ENCODE results near the gene LPIN1. TPM values are rescaled to one million over a fixed set of nuclear protein-coding genes. Genes with fewer than 3 reads are reported as not detected.

Gene LPIN1
- total RNA-seq, 1 experiment from 2014 or later: 43.1 TPM

GRCh38 chr2:11766016-11766415 is 19.6 kb downstream of the LPIN1 start:
- intact Hi-C loops (cut with micrococcal nuclease; ENCODE audit: unreplicated experiment): no loop called here
- no peak for DNase-seq
- H3K4me1 ChIP-seq (replicated peaks; ENCODE audit: insufficient read depth): peaks cover 2% of the 10 kb centered on the region; the same call in 1 of the 2 replicates
- no peak overlapping the region for H3K27ac ChIP-seq
- H3F3A ChIP-seq (ENCODE audit: insufficient read depth, low read depth): peaks cover 19% of the 10 kb centered on the region; the same call in 1 of the 2 replicates
- peaks cover 11% of the 10 kb centered on the region for H4K20me1 ChIP-seq (ENCODE audit: insufficient read depth)
- peaks cover 33% of the 10 kb centered on the region; the same call in 1 of the 2 replicates for H3K79me2 ChIP-seq (ENCODE audit: low read depth)
- H3K36me3 ChIP-seq (ENCODE audit: low read depth): peaks cover 22% of the 10 kb centered on the region
- H3K9me2 ChIP-seq (ENCODE audit: insufficient read depth): no peaks in the 10 kb centered on the region
- BruUV-seq (replicated peaks): no TSS peak
- no peak overlapping the region for H3K4me2 ChIP-seq
- no peak overlapping the region for H2AFZ ChIP-seq
- CTCF ChIA-PET: no interaction called here
- no peaks in the 10 kb centered on the region for H3K9me3 ChIP-seq (ENCODE audit: insufficient read depth, low read depth)
- no peak overlapping the region for H3K4me3 ChIP-seq
- H3K27me3 ChIP-seq (ENCODE audit: insufficient read depth, low read depth): no peaks in the 10 kb centered on the region
- POLR2A ChIA-PET (ENCODE audit: unreplicated experiment): no interaction called here
- TF ChIP-seq EZH2 (IDR thresholded peaks at IDR 0.05; ENCODE audit: low read depth) (no peak), CTCF (conservative IDR thresholded peaks at IDR 0.05) (no peak)

- Histone ChIP-seq H3K36me3 (ENCODE audit: low read depth) (peaks cover 28% of the 10 kb centered on the region), H3K4me3 (no peak overlapping the region), H3K79me2 (ENCODE audit: low read depth) (peaks cover 22% of the 10 kb centered on the region; the same call in 1 of the 2 replicates), H3F3A (ENCODE audit: insufficient read depth, low read depth) (peaks cover 19% of the 10 kb centered on the region; the same call in 1 of the 2 replicates), H3K4me2 (no peak overlapping the region), H4K20me1 (ENCODE audit: insufficient read depth) (peaks cover 3% of the 10 kb centered on the region; the same call in 1 of the 2 replicates), H3K9me2 (ENCODE audit: insufficient read depth) (no peaks in the 10 kb centered on the region), H3K27me3 (ENCODE audit: insufficient read depth, low read depth) (no peaks in the 10 kb centered on the region), H3K4me1 (replicated peaks; ENCODE audit: insufficient read depth) (no peaks in the 10 kb centered on the region), H3K9me3 (ENCODE audit: insufficient read depth, low read depth) (no peaks in the 10 kb centered on the region), H2AFZ (no peak overlapping the region), H3K27ac (no peak overlapping the region)
- CTCF ChIA-PET: no interaction called here
- TF ChIP-seq CTCF (conservative IDR thresholded peaks at IDR 0.05) (no peak), EZH2 (IDR thresholded peaks at IDR 0.05; ENCODE audit: low read depth) (no peak)
- POLR2A ChIA-PET (ENCODE audit: unreplicated experiment): interaction anchor here (0.5 kb wide), 1 partner anchor 339 kb away, joined by 9 read pairs; no protein-coding TSS in a partner anchor
- BruUV-seq (replicated peaks): no TSS peak
- DNase-seq: no peak
- intact Hi-C loops (cut with micrococcal nuclease; ENCODE audit: unreplicated experiment): no loop called here
Observed at GRCh38 chr2:11767779-11768178, 21.3 kb downstream of the LPIN1 start.

GRCh38 chr2:11768946-11769345 is 22.5 kb downstream of the LPIN1 start:
- Histone ChIP-seq H3K79me2 (ENCODE audit: low read depth) (0 out of 2 replicates have a peak, but pooled peaks cover 13% of the 10 kb centered on the region), H3K36me3 (ENCODE audit: low read depth) (peaks cover 29% of the 10 kb centered on the region), H2AFZ (no peak overlapping the region), H3K27me3 (ENCODE audit: insufficient read depth, low read depth) (no peaks in the 10 kb centered on the region), H3F3A (ENCODE audit: insufficient read depth, low read depth) (peaks cover 19% of the 10 kb centered on the region; the same call in 1 of the 2 replicates), H3K4me1 (replicated peaks; ENCODE audit: insufficient read depth) (no peaks in the 10 kb centered on the region), H3K9me2 (ENCODE audit: insufficient read depth) (no peaks in the 10 kb centered on the region), H3K27ac (no peak overlapping the region), H4K20me1 (ENCODE audit: insufficient read depth) (peaks cover 3% of the 10 kb centered on the region; the same call in 1 of the 2 replicates), H3K4me3 (no peak overlapping the region), H3K9me3 (ENCODE audit: insufficient read depth, low read depth) (no peaks in the 10 kb centered on the region), H3K4me2 (no peak overlapping the region)
- no peak for DNase-seq
- ChIA-PET CTCF (no interaction called here), POLR2A (ENCODE audit: unreplicated experiment) (no interaction called here)
- BruUV-seq (replicated peaks): no TSS peak
- TF ChIP-seq EZH2 (IDR thresholded peaks at IDR 0.05; ENCODE audit: low read depth) (no peak), CTCF (conservative IDR thresholded peaks at IDR 0.05) (no peak)
- intact Hi-C loops (cut with micrococcal nuclease; ENCODE audit: unreplicated experiment): no loop called here

Measured in PC-9 (cell line).